ENCODE measurements around the gene BMPR1B. TPM values are rescaled to one million over a fixed set of nuclear protein-coding genes. Genes with fewer than 3 reads are reported as not detected.

BMPR1B gene
- total RNA-seq, 1 experiment from 2014 or later, result not detected

- POLR2A ChIA-PET, result no interaction called here
- Histone ChIP-seq H3K27me3 (ENCODE audit: insufficient read depth, low read length) (no peaks in the 10 kb centered on the region), H3K36me3 (ENCODE audit: control insufficient read depth in 1 of 2, insufficient read depth in 2 of 2, low read length in 2 of 2) (no peaks in the 10 kb centered on the region), H2AFZ (ENCODE audit: low read depth, low read length, poor library complexity, severe bottlenecking) (peak overlapping the region; percentile 54), H3K9ac (ENCODE audit: low read length) (no peak overlapping the region), H3K9me3 (ENCODE audit: control insufficient read depth in 1 of 2, insufficient read depth in 1 of 2, low read depth in 1 of 2, low read length in 2 of 2) (no peaks in the 10 kb centered on the region), H3K27ac (ENCODE audit: low read depth, low read length) (no peak overlapping the region), H3K9me2 (ENCODE audit: insufficient read depth) (no peaks in the 10 kb centered on the region), H4K20me1 (ENCODE audit: insufficient read depth) (no peaks in the 10 kb centered on the region), H3K4me1 (ENCODE audit: control insufficient read depth in 1 of 2, insufficient read depth in 2 of 2, low read length in 2 of 2) (peaks cover 9 to 18% of the 10 kb centered on the region in 2 experiments), H3K79me2 (ENCODE audit: insufficient read depth, low read length) (no peaks in the 10 kb centered on the region), H3K4me3 (replicated peaks in 1 of 2; ENCODE audit: low read depth in 1 of 2, low read length in 2 of 2) (no peak overlapping the region), H3K4me2 (ENCODE audit: low read length) (no peak overlapping the region)
- no peak for DNase-seq (ENCODE audit: low read depth, low spot score)
- TF ChIP-seq RAD21 (IDR thresholded peaks at IDR 0.05; ENCODE audit: low read depth) (peak; percentile 9; the same call in 1 of the 2 replicates), EZH2 (IDR thresholded peaks at IDR 0.05) (no peak)
- intact Hi-C loops (cut with micrococcal nuclease), result no loop called here
- BruUV-seq (replicated peaks), result no TSS peak
- RAD21 ChIA-PET (ENCODE audit: low non-redundant PET in 1 of 2, low total read pairs in 2 of 2, uncharacterized antibody in 2 of 2, unreplicated experiment in 2 of 2), result no interaction called here
- ATAC-seq, result peak; percentile 42; the same call in 1 of the 2 replicates
- CTCF ChIA-PET, result interaction anchor here (0.7 kb wide), 1 partner anchor 23 kb away, joined by 3 read pairs; no protein-coding TSS in a partner anchor
Measured at GRCh38 chr4:95102162-95102790, 344.5 kb downstream of the BMPR1B start.

- TF ChIP-seq SRF (IDR thresholded peaks at IDR 0.05; ENCODE audit: low read depth), result no peak
- TF ChIP-seq ZBTB33 (IDR thresholded peaks at IDR 0.05; ENCODE audit: extremely low read depth, insufficient replicate concordance, low read length), result no peak
- TF ChIP-seq ZFX (IDR thresholded peaks at IDR 0.05), result no peak
- no peak for TF ChIP-seq REST (IDR thresholded peaks at IDR 0.05; ENCODE audit: low read depth)
- no peak for TF ChIP-seq CEBPB (IDR thresholded peaks at IDR 0.05; ENCODE audit: low read depth)
- TF ChIP-seq CTCF (IDR thresholded peaks at IDR 0.05 in 2 of 3, conservative IDR thresholded peaks at IDR 0.05 in 1 of 3; ENCODE audit: borderline replicate concordance in 1 of 3, insufficient read depth in 1 of 3, low read depth in 2 of 3, low read length in 2 of 3), result no peak
- POLR2A ChIA-PET, result no interaction called here
- RAD21 ChIA-PET (ENCODE audit: low non-redundant PET in 1 of 2, low total read pairs in 2 of 2, uncharacterized antibody in 2 of 2, unreplicated experiment in 2 of 2), result no interaction called here
Measured at GRCh38 chr4:95105112-95105511, 347.4 kb downstream of the BMPR1B start.

More at GRCh38 chr4:95105112-95105511, 347.4 kb downstream of the BMPR1B start:
- Histone ChIP-seq H3K79me2 (ENCODE audit: insufficient read depth, low read length) (no peaks in the 10 kb centered on the region), H3K4me1 (ENCODE audit: control insufficient read depth in 1 of 2, insufficient read depth in 2 of 2, low read length in 2 of 2) (peaks cover 20 to 29% of the 10 kb centered on the region in 2 experiments), H3K27ac (ENCODE audit: low read depth, low read length) (no peak overlapping the region), H3K9me3 (ENCODE audit: control insufficient read depth in 1 of 2, insufficient read depth in 1 of 2, low read depth in 1 of 2, low read length in 2 of 2) (no peaks in the 10 kb centered on the region), H3K27me3 (ENCODE audit: insufficient read depth, low read length) (no peaks in the 10 kb centered on the region), H4K20me1 (ENCODE audit: insufficient read depth) (no peaks in the 10 kb centered on the region), H3K4me3 (replicated peaks in 1 of 2; ENCODE audit: low read depth in 1 of 2, low read length in 2 of 2) (no peak overlapping the region), H3K36me3 (ENCODE audit: control insufficient read depth in 1 of 2, insufficient read depth in 2 of 2, low read length in 2 of 2) (no peaks in the 10 kb centered on the region), H3K9me2 (ENCODE audit: insufficient read depth) (no peaks in the 10 kb centered on the region), H3K9ac (ENCODE audit: low read length) (no peak overlapping the region), H3K4me2 (ENCODE audit: low read length) (no peak overlapping the region), H2AFZ (ENCODE audit: low read depth, low read length, poor library complexity, severe bottlenecking) (no peak overlapping the region)
- intact Hi-C loops (cut with micrococcal nuclease), result no loop called here
- no TSS peak for BruUV-seq (replicated peaks)
- CTCF ChIA-PET, result interaction anchor here (0.7 kb wide), 1 partner anchor 14 kb away, joined by 3 read pairs; no protein-coding TSS in a partner anchor
- DNase-seq (ENCODE audit: low read depth, low spot score), result no peak
- no peak for ATAC-seq

Data from HCT116 (cell line).